ENCODE results near the gene MUC4.
"Not testable (repeated sequence)": the region's sequence is repeated elsewhere in the genome, so short reads cannot be mapped to it uniquely, and the experiment has no call there.

MUC4 gene

DNA sequence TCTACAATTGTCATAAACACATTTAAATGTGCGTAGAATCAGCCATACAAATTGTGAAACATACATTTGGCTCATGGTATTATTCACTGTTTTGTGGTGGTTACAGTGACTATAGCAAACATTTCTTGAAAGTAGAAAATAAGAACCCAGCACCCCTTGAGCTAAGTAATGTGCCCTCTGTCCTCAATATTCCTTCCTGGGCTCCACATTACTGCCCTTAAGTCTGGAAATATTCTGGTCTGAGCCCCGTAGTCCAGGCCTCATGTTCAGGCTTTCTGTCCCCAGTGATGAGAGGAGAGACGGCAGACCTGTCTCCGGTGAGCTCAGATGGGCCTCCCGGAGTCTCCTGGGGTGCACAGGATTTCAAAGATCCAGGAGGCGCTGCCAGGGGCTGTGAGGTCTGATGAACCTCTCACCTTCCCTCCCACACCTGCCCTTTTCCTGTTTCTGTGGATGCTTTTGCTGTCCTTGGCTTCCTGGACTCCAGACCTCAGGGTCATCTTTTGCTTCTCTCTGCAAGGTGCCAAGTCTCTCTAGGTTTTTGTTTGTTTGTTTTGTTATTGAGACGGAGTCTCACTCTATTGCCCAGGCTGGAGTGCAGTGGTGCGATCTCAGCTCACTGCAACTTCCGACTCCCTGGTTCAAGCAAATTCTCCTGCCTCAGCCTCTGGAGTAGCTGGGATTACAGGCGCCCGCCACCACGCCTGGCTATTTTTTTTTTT lies 99.8 kb downstream of the MUC4 start:
- DNase-seq, result no peak

DNA sequence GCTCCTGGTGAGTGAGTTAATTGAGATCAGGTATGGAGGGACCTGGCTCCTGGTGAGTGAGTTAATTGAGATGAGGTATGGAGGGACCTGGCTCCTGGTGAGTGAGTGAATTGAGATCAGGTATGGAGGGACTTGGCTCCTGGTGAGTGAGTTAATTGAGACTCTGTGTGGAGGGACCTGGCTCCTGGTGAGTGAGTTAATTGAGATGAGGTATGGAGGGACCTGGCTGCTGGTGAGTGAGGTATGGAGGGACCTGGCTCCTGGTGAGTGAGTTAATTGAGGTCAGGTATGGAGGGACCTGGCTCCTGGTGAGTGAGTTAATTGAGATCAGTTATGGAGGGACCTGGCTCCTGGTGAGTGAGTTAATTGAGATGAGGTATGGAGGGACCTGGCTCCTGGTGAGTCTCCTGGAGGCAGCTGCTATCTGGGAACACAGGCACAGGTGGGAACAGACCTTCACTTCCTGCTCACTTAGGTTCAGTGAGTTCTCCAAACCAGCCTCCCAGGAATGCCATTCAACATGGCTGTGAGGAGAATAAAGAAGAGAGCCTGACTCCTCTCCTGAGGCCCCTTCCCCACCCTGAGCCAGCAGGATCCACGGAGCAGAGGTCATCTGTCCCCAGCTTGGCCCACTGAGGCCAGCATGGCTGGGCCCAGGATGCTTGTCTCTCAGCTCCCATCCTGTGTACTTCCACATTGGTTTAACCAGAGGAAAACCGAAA lies 100.5 kb downstream of the MUC4 start:
- not testable (repeated sequence) for DNase-seq

DNA sequence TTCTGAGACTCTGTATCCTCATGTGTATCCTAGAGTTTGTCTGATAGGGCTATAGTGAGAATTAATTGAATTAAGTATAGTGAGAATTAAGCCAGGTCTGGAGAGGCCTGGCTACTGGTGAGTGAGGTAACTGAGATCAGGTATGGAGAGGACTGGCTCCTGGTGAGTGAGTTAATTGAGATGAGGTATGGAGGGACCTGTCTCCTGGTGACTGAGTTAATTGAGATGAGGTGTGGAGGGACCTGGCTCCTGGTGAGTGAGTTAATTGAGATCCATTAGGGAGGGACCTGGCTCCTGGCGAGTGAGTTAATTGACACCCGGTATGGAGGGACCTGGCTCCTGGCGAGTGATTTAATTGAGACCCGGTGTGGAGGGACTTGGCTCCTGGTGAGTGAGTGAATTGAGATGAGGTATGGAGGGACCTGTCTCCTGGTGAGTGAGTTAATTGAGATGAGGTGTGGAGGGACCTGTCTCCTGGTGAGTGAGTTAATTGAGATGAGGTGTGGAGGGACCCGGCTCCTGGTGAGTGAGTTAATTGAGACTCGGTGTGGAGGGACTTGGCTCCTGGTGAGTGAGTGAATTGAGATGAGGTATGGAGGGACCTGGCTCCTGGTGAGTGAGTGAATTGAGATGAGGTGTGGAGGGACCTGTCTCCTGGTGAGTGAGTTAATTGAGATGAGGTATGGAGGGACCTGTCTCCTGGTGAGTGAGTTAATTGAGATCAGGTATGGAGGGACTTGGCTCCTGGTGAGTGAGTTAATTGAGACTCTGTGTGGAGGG lies 101.4 kb downstream of the MUC4 start:
- DNase-seq, result not testable (repeated sequence)

DNA sequence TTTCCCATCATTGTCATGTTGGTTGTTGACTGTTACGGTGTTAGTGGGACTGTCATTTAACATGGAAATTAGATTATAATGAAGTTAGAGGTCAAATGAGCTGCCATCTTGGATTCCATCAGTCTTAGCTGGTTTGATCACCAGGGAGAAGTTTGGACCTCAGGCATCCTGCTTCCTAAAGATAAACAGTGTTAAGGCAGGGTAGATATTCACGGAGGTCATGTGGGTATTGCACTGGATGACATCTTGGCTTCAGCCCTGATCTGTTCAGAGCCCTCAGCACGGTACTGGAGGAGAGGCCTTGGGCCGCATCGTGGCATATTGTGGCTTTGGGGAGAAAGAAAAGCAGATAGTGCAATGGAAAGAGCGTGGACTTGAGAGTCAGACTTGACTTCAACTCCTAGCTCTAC lies 102.0 kb downstream of the MUC4 start:
- DNase-seq, result no peak

DNA sequence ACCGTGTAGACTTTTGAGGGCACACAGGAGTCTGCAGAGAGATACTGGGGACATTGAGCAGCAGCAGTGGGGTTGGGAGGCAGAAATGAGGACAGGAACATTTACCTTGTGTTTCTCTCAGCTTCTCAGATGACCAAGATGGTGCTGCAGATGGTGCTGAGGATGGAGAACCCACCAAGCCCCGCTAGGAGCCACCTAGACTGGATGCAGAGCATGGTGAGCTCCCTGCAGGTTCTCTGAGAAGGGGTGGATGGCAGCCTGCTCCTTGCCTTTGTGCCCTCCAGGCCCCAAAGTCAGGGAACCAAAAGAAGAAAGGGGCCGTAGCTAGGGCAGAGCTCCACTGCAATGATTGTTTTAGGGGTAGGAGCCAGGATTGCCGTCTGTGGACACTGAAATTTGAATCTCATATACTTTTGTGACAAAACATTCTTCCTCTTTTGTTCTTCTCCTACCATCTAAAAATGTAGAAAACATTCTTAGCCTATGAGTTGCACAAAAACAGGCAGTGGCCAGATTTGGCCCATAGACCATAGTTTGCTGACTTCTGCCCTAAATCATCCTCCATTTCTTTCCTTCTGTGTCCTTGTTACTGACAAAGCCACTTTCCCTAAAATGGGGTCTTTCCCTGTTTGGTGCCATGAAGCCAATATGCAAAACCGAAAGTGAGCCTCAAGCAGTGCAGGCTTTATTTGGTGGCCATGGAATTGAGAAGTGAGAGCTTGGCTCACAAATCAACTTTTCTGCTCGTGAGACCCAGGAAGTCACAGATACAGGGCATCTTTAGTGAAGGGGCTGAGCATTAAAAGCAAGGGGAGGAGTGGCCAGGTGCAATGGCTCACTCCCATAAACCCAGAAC lies 102.9 kb downstream of the MUC4 start:
- no peak for DNase-seq

DNA sequence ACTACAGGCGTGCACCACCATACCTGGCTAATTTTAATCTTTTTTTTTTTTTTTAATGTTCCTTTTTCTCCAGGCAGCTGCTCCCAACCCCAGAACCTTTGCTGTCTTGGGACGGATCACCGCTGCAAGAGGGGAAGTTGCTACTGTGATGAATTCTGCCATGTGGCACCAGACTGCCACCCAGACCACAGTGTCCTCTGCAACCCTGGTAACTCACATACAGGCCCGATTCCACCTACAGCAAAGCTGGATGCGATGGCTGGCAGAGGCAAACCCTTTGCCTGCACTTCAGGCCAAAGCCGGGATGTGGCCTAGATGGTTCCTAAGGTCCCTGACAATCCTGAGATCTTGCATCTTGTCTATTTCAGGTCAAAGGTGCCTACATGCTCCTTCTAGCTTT lies 103.7 kb downstream of the MUC4 start:
- DNase-seq, result no peak

DNA sequence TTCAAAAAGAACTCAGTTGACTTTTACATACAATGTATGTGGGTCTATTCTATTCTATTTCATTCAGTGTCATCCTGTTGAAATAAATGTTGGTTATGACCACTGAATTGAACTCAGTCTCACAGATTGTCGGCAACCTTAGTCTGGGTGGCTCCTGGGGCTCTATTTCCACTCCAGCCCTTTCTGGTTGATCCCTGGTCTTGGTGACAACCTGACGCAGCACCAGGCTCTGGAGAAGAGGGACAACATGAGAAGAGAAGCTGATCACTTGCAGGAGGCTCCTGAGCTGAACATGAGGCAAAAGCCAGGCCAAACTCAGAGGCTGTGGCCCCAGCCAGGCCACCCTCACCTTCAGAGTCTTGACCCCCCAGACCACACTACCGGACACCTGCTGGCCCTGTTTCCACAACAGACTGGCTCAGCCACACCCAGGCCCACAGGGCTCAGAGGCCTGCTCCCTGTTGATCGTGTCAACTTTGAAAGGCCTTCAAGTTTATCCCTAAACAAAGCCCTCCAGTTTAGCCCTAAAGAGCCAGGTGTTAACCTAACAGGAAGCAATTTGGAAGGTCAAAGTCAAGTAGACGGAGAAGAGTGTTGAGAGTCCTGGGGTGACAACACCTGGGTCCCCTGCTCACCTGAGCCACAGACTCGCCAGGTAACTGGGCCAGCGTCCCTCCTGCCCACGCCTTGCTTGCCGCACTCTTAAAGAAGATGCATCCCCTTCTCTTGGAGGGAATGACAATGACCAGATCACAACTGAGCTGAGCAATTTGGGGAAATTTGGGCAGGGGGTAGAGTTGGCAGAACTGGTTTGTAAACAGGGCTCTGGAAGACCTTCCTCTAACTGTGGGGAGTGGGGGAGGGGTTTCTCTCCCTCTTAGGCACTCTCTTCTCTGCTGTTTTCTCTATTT lies 106.4 kb downstream of the MUC4 start:
- no peak for DNase-seq

DNA sequence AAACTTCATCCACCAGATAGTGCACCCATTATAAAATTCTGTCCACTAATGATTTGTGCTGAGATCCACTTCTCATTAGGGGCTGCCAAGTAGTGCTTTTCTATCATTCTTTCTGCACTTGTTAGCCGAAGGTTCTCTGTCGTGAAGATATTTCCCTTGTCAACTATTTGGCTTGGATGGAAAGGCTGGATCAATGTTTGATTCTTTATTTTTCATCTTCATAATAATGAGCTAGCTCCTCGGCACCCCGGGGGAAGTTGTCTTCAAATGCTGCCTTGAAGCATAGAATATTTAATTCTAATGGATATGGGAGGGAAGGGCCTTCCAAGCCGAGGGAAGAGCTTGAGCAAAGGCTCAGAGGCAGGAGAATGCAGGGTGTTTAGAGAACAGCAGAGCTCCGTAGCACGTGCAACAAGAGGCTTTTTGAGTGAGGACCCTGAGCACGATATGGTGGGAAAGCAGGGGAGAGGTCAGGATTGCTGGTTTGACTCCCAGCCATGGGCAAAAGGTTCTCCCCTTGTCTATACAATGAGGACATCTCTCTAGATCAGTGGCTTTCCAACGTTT lies 107.2 kb downstream of the MUC4 start:
- DNase-seq, result no peak

DNA sequence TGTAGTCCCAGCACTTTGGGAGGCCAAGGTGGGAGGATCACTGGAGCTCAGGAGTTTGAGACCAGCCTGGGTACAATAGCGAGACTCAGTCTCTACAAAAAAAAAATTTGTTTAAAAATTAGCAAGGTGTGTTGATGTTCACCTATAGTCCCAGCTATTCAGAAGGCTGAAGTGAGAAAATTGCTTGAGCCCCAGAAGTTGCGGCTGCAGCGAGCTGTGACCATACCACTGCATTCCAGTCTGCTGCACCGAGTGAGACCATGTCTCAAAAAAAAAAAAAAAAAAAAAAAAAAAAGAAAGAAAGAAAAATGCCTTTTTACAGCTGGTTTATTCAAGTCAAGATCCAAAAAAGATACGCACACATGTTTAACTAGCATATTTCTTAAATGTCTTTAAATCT lies 108.0 kb downstream of the MUC4 start:
- DNase-seq, result no peak

DNA sequence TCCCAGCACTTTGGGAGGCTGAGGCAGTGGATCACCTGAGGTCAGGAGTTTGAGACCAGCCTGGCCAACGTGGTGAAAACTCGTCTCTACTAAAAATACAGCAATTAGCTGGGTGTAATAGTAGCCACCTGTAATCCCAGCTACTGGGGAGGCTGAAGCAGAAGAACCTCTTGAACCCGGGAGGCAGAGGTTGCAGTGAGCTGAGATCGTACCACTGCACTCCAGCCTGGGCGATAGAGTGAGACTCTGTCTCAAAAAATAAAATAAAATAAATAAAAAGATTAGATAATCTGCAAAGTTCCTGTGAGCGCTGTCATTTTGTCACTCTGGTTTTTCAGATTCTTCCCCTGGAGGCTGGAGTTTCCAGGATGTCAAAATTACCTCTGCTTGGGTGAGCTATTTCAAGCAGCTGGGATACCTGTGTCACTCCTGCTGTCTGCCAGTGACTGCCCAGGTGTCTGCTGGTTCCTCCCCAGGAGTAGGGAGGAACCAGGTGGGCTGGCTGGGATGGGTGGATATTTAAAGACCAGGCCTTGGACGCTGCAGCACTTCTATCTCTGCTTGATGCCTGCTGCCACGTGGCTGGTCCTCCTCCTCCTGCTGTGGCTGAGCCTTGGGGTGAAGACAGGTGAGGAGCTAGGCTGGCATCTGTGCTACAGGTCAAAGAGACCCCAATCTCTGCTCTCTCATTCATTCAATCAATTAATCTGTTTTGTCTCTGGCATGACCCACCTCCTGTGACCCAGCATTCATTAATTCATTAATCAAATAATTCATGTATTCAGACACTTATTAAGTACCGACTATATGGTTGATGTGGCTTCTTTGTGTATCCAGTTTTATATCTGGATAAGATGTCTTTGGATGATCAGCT lies 110.5 kb downstream of the MUC4 start:
- no peak for DNase-seq

DNA sequence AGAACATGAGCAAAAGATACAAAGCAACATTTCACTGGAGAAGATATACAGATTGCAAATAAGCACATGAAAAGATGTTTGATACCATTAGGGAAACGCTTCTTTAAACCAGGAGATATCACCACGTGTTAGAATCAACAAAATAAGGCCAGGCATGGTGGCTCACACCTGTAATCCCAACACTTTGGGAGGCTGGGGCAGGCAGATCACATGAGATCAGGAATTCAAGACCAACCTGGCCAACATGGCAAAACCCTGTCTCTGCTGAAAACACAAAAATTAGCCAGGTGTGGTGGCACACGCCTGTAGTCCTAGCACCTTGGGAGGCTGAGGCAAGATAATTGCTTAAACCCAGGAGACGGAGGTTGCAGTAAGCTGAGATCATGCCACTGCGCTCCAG lies 111.4 kb downstream of the MUC4 start:
- no peak for DNase-seq

DNA sequence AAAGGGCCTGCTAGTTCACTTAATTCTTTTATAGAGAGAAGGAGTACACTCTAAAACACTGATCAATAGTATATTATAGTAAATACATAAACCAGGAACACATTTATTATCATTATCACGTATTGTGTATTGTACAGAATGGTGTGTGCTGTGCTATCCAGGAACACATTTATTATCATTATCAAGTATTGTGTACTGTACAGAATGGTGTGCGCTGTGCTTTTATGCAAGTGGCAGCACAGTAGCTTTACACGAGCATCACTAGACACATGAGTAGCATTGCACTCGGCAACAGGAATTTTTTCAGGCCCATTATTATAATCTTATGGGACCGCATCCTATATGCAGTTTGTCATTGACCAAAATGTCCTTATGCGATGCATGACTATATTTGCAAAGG lies 111.9 kb downstream of the MUC4 start:
- no peak for DNase-seq

DNA sequence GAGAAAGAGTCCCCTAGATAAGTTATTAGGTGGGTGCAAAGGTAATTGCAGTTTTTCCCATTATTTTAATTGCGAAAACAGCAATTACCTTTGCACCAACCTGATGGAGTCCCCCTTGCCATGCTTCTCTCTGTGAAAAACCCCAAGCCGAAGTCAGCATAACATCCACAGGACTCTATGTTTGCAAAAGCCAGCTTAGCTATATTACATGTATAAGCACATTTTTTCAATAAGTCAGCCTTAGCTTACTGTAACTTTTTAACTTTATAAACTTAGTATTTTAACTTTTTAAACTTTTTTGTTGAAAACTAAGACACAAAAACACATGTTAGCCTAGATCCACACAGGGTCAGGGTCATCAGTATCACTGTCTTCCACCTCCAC lies 112.3 kb downstream of the MUC4 start:
- no peak for DNase-seq

DNA sequence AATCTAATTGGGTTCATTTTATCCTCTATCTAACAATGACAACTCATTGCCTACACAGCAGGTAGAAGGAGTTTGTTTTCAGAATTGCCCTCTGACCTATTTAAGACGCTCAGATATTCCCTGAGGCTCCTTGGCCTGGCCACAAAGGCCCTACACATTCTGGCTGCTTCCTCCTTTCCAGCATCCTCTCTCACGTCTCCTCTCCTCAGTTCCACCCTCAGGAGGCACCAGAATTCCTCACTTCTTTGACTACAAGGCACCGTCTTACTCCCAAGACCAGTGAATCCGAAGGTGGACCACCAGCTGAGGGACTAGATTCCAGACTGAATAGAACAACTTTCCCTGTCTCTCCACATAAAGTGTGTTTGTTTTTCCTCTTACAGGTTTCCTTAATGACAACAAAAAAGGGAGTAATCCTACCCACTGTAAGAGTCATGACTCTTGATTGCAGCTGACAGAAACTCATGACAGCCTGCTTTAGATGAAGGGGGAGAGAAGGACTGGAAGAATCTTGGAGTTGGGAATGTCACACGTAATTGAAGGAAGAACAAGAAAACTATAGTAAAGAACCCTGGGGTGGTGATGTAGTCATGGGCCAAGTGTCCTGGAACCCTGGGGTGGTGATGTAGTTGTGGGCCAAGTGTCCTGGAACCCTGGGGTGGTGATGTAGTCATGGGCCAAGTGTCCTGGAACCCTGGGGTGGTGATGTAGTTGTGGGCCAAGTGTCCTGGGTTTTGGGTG lies 112.9 kb downstream of the MUC4 start:
- DNase-seq, result no peak

DNA sequence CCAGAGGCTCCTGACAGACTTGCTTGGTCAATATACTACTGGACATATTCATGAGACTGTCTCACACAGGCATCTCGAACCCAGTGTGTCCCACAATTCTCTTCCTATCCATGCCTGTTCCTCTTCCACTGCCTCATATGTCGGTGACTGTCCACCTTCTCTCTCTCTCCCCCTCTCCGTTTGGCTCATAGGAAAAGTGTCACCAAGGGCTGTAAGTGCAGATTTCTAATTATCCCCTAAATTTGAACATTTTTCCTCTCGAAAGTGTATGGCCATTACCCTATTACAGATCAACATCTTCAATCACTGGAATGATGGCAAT lies 113.4 kb downstream of the MUC4 start:
- no peak for DNase-seq

DNA sequence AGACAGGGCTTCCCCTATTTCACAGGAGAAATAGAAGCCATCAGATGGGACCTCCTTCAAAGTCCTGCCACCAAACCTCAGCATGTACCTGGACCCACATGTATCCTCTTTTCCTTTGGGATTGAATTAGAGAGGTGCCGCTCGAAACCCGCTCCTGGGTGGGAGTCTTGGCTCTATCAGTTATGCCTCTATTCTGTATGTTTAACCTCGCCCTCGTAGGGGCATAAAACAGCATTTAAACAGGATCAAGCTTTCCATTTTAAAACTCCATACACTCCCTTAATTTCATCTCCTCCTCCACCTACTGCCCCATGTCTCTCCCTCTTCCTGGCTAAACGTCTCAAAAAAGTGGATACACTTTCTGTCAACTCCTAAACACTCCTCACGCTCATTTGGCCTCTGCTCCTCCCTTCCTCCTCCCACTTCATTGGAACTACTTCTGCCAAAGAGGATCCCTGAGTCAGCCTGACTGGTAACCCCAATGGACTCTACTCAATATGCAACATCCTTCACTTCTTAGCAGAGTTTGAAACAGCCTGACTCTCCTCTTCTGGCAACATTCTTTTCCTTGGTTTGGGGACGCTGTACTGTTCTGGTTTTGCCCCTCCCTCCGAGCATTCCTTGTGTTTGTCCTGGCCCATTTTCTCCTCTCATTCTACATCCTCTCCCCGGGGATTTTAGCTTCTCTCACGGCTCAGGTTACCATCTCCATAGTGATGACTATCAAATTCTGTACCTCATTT lies 114.0 kb downstream of the MUC4 start:
- DNase-seq, result no peak

Measured in CD4-positive, alpha-beta T cell treated with Interferon alpha-2 for 1 hour (primary cell).